ENCODE measurements around the gene HOMER2. TPM values are rescaled to one million over a fixed set of nuclear protein-coding genes. Genes with fewer than 3 reads are reported as not detected.
"Not testable (repeated sequence)": the region's sequence is repeated elsewhere in the genome, so short reads cannot be mapped to it uniquely, and the experiment has no call there.

The HOMER2 gene
- total RNA-seq, 1 experiment from 2014 or later: 14.2 TPM

- H4K20me1 ChIP-seq (ENCODE audit: control insufficient read depth, insufficient read depth, insufficient read length): no peaks in the 10 kb centered on the region
- no peak overlapping the region for H3K4me2 ChIP-seq (ENCODE audit: insufficient read depth, insufficient read length, low read length)
- H2BK120ac ChIP-seq (ENCODE audit: low read depth, low read length, poor library complexity, severe bottlenecking): no peak overlapping the region
- peak overlapping the region in 2 of 3 experiments; percentile 32 to 57; a peak in 2 of 7 replicates for H3K27ac Mint-ChIP-seq
- no peak overlapping the region for H3K27ac ChIP-seq (ENCODE audit: insufficient read length, low read depth, low read length)
- H3K27me3 ChIP-seq (ENCODE audit: insufficient read depth, low read length): no peaks in the 10 kb centered on the region; the same call in 1 of the 2 replicates
- no peak overlapping the region for H4K8ac ChIP-seq (replicated peaks; ENCODE audit: insufficient read length, low read depth, low read length)
- no peak overlapping the region for H4K5ac ChIP-seq (ENCODE audit: insufficient read length, low read depth, low read length)
- H2AFZ ChIP-seq (ENCODE audit: low read length): no peak overlapping the region
- H3K56ac ChIP-seq (ENCODE audit: insufficient read length, low read depth, low read length): no peak overlapping the region
- H3K79me1 ChIP-seq (ENCODE audit: insufficient read depth, low read depth, low read length, poor library complexity, severe bottlenecking): no peaks in the 10 kb centered on the region
- H3K79me2 ChIP-seq (ENCODE audit: insufficient read depth, low read length): no peaks in the 10 kb centered on the region
- no peak overlapping the region for H2BK12ac ChIP-seq (ENCODE audit: insufficient read length, low read depth, low read length)
- H3K9me3 ChIP-seq (ENCODE audit: control insufficient read depth, low read depth, low read length): no peaks in the 10 kb centered on the region
- no peak overlapping the region for H3K18ac ChIP-seq (ENCODE audit: insufficient read length, low read depth, low read length)
- peaks cover 8 to 10% of the 10 kb centered on the region in 2 experiments for H3K4me1 Mint-ChIP-seq
- H3K4me3 Mint-ChIP-seq: peak overlapping the region in 1 of 2 experiments; percentile 2; a peak in 1 of 5 replicates
- no peaks in the 10 kb centered on the region for H3K23me2 ChIP-seq (ENCODE audit: insufficient read length, low read depth, low read length, poor library complexity, severe bottlenecking)
- H3K9ac ChIP-seq (ENCODE audit: extremely low read depth, insufficient read length, low read length): no peak overlapping the region
- H3K27me3 Mint-ChIP-seq (ENCODE audit: low read depth): no peaks in the 10 kb centered on the region
- no peak overlapping the region for H3K4ac ChIP-seq (ENCODE audit: low read depth, low read length)
- H2AK5ac ChIP-seq (ENCODE audit: insufficient read length, low read length): no peak overlapping the region
- H3K23ac ChIP-seq (ENCODE audit: insufficient read length, low read depth, low read length): no peak overlapping the region
- H3K36me3 Mint-ChIP-seq (ENCODE audit: insufficient read depth in 1 of 3, low read depth in 3 of 3): peaks cover 0 to 3% (median 1%) of the 10 kb centered on the region in 3 experiments; a peak in 1 of 7 replicates
- H2BK15ac ChIP-seq (ENCODE audit: low read depth, low read length): no peak overlapping the region
- no peak for DNase-seq
- H3T11ph ChIP-seq (ENCODE audit: low read length): no peak overlapping the region
- H3K9me3 Mint-ChIP-seq: no peaks in the 10 kb centered on the region
- no CpG with 5 or more reads among the region's 4 CpGs for WGBS (ENCODE audit: extremely low coverage, insufficient read length, low lambda C conversion rate)
- no peak overlapping the region for H4K91ac ChIP-seq (ENCODE audit: insufficient read length, low read depth, low read length)
- H2BK20ac ChIP-seq (ENCODE audit: low read depth, low read length, poor library complexity, severe bottlenecking): no peak overlapping the region
- H3K4me1 ChIP-seq (ENCODE audit: insufficient read depth, low read length): peaks cover 7% of the 10 kb centered on the region; the same call in 1 of the 2 replicates
- no peak for TF ChIP-seq CTCF (conservative IDR thresholded peaks at IDR 0.05)
- H3K14ac ChIP-seq (ENCODE audit: insufficient read depth, low read length): no peak overlapping the region
- H2BK5ac ChIP-seq (ENCODE audit: insufficient read length, low read length): no peak overlapping the region
Observed at GRCh38 chr15:82894971-82895520, 57.5 kb downstream of the HOMER2 start.

GRCh38 chr15:82893473-82893872 lies 59.0 kb downstream of the HOMER2 start:
- H4K20me1 ChIP-seq (ENCODE audit: control insufficient read depth, insufficient read depth, insufficient read length); H3K27ac ChIP-seq (ENCODE audit: insufficient read length, low read depth, low read length); H3K27me3 ChIP-seq (ENCODE audit: insufficient read depth, low read length); H3K23me2 ChIP-seq (ENCODE audit: insufficient read length, low read depth, low read length, poor library complexity, severe bottlenecking); H3K4me1 ChIP-seq (ENCODE audit: insufficient read depth, low read length); H4K5ac ChIP-seq (ENCODE audit: insufficient read length, low read depth, low read length); H3K14ac ChIP-seq (ENCODE audit: insufficient read depth, low read length); H2BK15ac ChIP-seq (ENCODE audit: low read depth, low read length); H2AK5ac ChIP-seq (ENCODE audit: insufficient read length, low read length); H3K79me2 ChIP-seq (ENCODE audit: insufficient read depth, low read length); H4K8ac ChIP-seq (replicated peaks; ENCODE audit: insufficient read length, low read depth, low read length); H3T11ph ChIP-seq (ENCODE audit: low read length); H3K4ac ChIP-seq (ENCODE audit: low read depth, low read length); H3K27ac Mint-ChIP-seq; H2AFZ ChIP-seq (ENCODE audit: low read length); H3K23ac ChIP-seq (ENCODE audit: insufficient read length, low read depth, low read length); H2BK20ac ChIP-seq (ENCODE audit: low read depth, low read length, poor library complexity, severe bottlenecking); H4K91ac ChIP-seq (ENCODE audit: insufficient read length, low read depth, low read length); H3K9me3 Mint-ChIP-seq; H2BK120ac ChIP-seq (ENCODE audit: low read depth, low read length, poor library complexity, severe bottlenecking); H3K27me3 Mint-ChIP-seq (ENCODE audit: low read depth); H3K56ac ChIP-seq (ENCODE audit: insufficient read length, low read depth, low read length); H2BK12ac ChIP-seq (ENCODE audit: insufficient read length, low read depth, low read length); H3K79me1 ChIP-seq (ENCODE audit: insufficient read depth, low read depth, low read length, poor library complexity, severe bottlenecking); H3K18ac ChIP-seq (ENCODE audit: insufficient read length, low read depth, low read length); H3K4me2 ChIP-seq (ENCODE audit: insufficient read depth, insufficient read length, low read length); H2BK5ac ChIP-seq (ENCODE audit: insufficient read length, low read length); DNase-seq; H3K9ac ChIP-seq (ENCODE audit: extremely low read depth, insufficient read length, low read length); H3K4me3 Mint-ChIP-seq; H3K9me3 ChIP-seq (ENCODE audit: control insufficient read depth, low read depth, low read length): not testable (repeated sequence)
- no CpG with 5 or more reads among the region's 12 CpGs for WGBS (ENCODE audit: extremely low coverage, insufficient read length, low lambda C conversion rate)
- H3K36me3 Mint-ChIP-seq (ENCODE audit: insufficient read depth in 1 of 3, low read depth in 3 of 3): peaks cover 3 to 11% (median 6%) of the 10 kb centered on the region in 3 experiments; a peak in 4 of 7 replicates
- peaks cover 8 to 16% of the 10 kb centered on the region in 2 experiments for H3K4me1 Mint-ChIP-seq

Measured in H9 (cell line).